Islet of Langerhans (tissue), 1 donor: ENCODE data around the gene JUP.

Source experiments
- FAIRE-seq: peaks from one replicate; lab custom pipeline; 2011; peaks lifted over from hg19 to GRCh38; lab: Jason Lieb, UNC

JUP gene

GRCh38 chr17:41810659-41811548, 24.4 kb upstream of the JUP start:
- FAIRE-seq: no peak

- no peak for FAIRE-seq
These were observed 20.4 kb upstream of the JUP start for GRCh38 chr17:41806685-41807445.

GRCh38 chr17:41803049-41804020, 16.8 kb upstream of the JUP start:
- no peak for FAIRE-seq

GRCh38 chr17:41801374-41802271, 15.1 kb upstream of the JUP start:
- FAIRE-seq: no peak

- FAIRE-seq: no peak
These were observed 14.3 kb upstream of the JUP start for GRCh38 chr17:41800601-41801373.

- no peak for FAIRE-seq
These were observed 12.9 kb upstream of the JUP start for GRCh38 chr17:41799366-41799765.

- no peak for FAIRE-seq
These were observed 10.9 kb upstream of the JUP start for GRCh38 chr17:41797377-41797776.

GRCh38 chr17:41796121-41796895, 9.8 kb upstream of the JUP start:
- FAIRE-seq: no peak

- no peak for FAIRE-seq
These were observed 8.0 kb upstream of the JUP start for GRCh38 chr17:41794540-41794975.

GRCh38 chr17:41793784-41794539, 7.5 kb upstream of the JUP start:
- FAIRE-seq: no peak

- FAIRE-seq: no peak
These were observed 6.6 kb upstream of the JUP start for GRCh38 chr17:41792845-41793783.

- no peak for FAIRE-seq
These were observed 509 bp upstream of the JUP start for GRCh38 chr17:41787021-41787418.

- FAIRE-seq: no peak
These were observed 668 bp downstream of the JUP start for GRCh38 chr17:41785859-41786226.

GRCh38 chr17:41785091-41785858, 1.2 kb downstream of the JUP start:
- FAIRE-seq: no peak

- FAIRE-seq: no peak
These were observed 2.2 kb downstream of the JUP start for GRCh38 chr17:41784207-41784744.

- no peak for FAIRE-seq
These were observed 4.4 kb downstream of the JUP start for GRCh38 chr17:41782142-41782541.
